NCI-H82 (cell line): Measurements from ENCODE around the gene TSPAN17.
A peak's percentile ranks its signal among the peaks of the same experiment; 100 is the strongest.

Experiments
- DNase-seq: peaks from one replicate; lab custom pipeline; 2025; lab: John Stamatoyannopoulos, UW

Gene TSPAN17

DNA sequence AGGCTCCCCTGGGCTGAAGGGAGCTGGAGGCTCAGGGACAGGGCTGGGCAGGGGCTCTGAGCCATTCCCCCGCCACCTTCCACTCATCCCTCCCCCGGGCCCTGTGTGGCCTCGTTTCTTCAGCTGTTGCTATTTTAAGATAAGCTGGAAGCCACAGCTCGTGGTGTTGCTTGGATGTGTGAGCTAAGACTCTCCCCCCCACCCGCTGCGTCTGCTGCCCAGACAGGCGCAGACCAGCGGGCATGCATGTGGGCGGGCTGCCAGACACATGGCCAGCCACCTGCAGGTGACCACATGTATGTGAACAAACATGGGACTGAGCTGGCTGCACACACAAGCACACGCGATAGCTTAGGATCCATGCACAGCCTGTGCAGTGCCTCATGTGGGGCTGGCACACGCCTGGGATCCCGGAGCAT lies 25.6 kb upstream of the TSPAN17 start:
- peak; percentile 38 for DNase-seq

DNA sequence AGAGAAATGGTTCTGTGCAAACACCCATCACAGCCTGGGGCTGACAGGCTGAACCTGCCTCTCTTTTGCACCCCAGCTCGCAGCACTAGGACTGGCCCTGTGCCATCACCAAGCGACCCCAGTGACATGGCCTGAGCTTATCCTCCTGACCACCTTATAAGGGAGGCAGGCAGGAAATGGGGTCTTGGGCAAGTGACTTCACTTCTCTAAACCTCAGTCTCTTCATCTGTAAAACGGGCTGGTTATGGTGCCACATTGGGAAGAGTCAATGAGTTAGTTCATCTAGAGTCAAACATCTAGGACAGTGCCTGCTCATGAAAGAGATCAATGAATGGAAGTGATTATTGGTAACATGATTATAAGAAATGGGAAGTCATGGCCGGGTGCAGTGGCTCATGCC lies 23.1 kb upstream of the TSPAN17 start:
- DNase-seq = no peak

DNA sequence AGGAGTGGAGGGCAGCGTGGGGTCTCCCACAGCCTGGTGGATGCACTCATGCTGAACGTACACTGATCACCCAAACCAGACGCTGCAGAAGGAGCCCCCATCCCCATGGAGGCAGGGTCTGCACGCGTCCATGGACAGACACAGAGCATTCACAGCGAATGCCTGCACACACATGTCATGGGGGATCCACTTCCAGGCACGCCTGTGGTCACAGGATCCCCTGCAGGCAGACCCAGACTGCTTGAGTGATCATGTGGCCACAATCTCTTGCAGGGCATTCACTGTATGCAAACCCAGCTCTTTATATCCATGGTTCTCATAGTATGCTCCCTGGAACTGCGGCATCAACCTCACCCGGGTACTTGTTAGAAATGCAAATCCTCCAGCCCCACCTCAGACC lies 22.3 kb upstream of the TSPAN17 start:
- DNase-seq = no peak

DNA sequence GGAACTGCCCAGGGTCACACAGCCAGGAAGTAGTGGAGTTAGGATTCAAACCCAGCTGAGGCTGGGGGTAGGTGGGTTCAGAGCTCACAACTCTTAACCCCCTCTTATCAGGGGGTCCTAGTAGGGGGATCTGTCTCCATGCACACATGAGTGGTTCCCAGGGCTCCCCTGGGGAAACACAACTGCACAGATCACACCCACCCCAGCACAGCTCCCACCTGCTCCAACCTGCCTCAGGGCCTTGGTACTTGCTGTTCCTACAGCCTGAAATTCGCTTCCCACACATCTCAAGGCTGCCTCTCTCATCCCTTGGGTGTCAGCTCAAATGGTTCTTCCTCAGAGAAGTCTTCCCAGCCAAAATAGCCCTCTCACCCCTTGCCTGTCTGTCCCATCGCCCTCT lies 21.8 kb upstream of the TSPAN17 start:
- no peak for DNase-seq

- no peak for DNase-seq
Measured at GRCh38 chr5:176625966-176626875, 21.1 kb upstream of the TSPAN17 start.

GRCh38 chr5:176626876-176627236 lies 20.4 kb upstream of the TSPAN17 start:
- no peak for DNase-seq

DNA sequence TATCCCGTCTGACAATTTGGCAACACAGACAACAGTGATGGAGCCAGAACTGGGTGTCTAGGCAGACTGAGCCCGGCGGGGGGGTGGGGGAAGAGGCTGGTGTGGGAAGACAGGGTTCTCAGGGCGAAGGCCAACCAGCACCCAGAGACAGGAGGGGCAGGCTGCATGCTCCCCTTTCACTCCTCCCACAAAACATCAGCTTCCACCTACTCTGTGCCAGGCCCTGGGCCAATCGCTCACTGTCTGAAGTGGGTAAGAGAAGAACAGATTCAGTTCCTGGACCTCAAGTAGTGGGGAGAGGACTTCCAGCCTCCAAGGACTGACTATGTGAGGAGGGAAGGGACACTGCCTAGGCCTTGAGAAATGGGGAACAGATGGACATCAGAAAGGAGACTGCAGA lies 19.7 kb upstream of the TSPAN17 start:
- DNase-seq = no peak

DNA sequence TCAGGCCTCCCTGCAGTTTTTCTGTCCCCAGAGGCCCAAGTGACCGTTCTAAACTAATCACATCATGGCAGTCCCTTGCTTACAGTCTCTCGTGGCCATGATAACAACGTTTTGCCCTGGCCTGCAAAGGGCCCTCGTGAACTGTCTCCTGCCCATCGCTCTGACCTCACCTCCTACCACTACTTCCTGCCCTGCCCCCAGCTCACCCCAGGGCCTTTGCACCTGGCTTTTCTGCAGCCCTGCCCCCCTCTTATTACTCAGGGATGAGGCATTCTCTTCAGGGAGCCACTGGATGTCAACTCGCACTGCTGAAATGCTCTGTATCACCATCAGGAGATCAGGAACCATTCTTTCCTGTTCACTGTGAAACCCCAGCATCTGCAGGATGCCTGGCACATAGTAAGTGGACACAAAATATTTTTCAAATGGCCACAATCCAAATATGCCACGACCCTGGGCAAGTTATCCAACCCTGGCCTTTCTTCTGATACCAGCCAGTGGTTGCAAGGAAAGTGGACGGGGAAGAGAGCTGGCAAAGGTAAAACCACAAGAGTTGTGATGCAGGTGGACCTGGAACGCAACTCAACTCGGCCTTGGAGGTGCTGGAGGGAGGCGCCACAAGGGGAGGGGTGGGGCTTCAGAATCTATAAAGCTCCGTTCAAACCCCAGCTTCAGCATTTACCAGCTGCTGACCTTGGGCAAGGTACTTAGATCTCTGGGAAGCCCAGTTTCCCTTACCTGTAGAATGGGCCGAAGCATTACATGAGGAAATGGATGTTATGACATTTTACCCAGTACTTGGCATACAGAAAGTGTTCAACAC lies 18.7 kb upstream of the TSPAN17 start:
- no peak for DNase-seq

GRCh38 chr5:176629317-176629852 lies 17.9 kb upstream of the TSPAN17 start:
- DNase-seq = no peak

DNA sequence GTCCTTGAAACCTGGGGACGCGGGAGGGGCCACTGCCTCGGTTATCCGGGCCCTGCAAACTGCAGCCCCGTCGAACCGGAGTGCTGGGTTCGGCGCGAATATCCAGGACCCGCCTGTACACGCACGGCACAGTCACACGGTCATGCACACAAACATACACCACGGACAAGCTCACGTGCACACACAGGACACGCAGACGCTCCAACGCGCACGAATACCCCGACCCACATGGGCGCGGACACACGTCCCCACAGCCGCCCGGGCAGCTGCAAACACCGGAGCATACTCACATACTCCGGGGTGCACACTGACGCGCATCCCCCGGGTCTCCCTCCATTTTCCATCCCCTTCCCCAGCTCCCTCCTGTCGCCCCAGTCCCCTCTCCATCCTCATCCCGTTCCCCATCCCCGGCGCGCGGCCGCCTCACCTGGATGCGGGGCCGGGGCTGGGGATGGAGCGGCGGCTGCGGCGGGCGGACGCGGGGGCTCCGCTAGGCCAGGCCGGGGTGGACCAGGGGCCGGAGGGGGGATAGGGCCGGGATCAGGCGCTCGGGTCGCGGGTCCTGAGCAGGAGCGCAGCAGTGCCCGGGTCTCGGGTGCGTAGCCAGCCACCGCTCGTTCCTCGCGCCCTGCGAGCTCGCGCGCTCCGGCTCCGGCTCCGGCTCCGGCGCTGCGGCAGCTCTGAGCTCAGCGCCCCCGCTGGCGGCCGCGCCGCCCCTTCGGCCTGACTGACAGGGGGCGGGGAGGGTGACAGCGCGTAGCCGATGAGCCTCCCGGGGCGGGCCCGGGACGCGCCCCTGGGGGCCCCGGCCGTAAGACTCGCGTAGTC lies 17.2 kb upstream of the TSPAN17 start, which contains the start of the genes EIF4E1B and SNCB:
Gene EIF4E1B, plus strand, starts transcription at position 823 of the 828 bp plus-strand sequence. CDS start 12,113 bp downstream, outside the sequence.
Gene SNCB, minus strand, starts transcription at position 682 of the 828 bp plus-strand sequence. CDS start 880 bp downstream, outside the sequence.
- peak; percentile 74 for DNase-seq

- no peak for DNase-seq
Measured at GRCh38 chr5:176630681-176631222, 16.5 kb upstream of the TSPAN17 start.

GRCh38 chr5:176631383-176632200 lies 15.7 kb upstream of the TSPAN17 start:
- DNase-seq = no peak

DNA sequence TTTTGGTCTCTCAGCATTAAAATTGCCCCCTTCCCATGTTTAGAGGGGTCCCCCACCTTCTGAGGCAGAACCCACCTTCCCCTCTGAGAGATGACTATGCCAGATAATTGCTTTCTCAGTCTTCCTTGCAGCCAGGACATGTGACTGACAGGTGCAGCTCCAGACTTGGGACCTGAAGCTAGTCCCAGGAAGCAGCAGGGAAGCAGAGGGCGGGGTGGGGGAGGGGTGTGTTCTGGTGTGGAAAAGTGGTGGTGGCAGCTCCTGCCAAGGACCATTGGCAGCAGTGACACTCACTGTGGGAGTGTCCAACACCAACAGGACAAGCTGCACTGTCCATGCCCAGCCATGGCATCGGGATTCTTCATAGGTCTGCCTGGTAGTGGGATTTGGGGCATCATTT lies 14.5 kb upstream of the TSPAN17 start:
- no peak for DNase-seq

GRCh38 chr5:176633598-176633997 lies 13.7 kb upstream of the TSPAN17 start:
- DNase-seq = peak; percentile 66

- DNase-seq = no peak
Measured at GRCh38 chr5:176636426-176636825, 10.9 kb upstream of the TSPAN17 start.

DNA sequence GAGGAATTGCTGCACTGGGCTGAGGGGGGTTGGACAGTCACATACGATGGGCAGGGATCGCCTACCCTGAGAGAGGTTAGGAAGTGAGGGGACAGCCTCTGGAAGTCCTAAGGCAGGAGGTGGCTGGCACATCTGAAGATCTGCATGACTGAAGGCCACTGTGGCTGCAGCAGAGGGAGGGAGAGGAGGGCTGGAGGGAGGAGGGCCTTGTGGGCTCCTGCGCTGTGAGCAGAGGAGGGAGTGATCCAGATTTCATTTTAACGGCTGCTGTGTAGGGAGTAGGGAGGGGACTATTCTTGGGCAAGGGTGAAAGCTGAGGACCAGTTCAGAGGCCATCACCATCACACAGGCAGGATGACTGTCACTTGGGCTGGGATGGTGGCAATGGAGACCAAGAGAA lies 9.7 kb upstream of the TSPAN17 start:
- no peak for DNase-seq

- no peak for DNase-seq
Measured at GRCh38 chr5:176638437-176638836, 8.8 kb upstream of the TSPAN17 start.

DNA sequence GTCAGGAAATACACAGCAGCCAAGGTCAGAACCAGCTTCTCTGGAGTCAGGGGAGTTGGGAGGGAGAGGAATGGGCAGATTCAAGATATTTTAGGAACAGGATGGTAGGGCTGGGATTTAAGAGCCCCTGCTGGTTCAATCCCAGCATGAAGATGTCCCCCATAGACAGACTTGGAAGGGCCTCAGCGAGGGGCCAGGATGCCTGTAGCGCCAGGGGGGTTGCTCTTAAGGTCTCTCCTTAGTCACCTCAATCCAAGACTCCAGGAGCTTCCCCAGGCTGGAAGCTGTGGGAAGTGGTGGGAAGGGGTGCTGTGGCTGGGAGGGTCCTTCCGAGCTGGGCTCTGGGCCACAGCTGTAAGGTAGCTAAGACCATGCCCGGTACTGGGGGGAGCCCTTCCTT lies 8.1 kb upstream of the TSPAN17 start:
- DNase-seq = no peak

GRCh38 chr5:176639981-176640380 lies 7.3 kb upstream of the TSPAN17 start:
- no peak for DNase-seq

DNA sequence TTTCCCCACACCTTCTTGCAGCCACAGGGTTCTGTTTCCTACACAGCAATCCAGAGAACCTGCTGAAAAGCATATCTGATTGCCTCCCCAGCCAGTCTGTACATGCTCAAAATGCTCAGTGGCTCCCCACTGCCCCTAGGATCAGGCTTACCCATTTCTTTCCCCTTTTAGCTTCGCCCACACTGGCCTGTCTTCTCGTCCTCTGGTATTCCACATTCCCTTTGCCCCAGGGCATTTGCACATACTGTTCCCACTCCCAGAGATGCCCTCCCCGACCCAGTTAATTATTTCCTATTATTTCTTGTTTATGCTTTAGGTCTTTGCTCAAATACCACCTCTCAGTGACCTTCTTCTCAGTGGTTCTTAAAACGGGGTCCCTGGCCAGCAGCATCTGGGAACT lies 6.7 kb upstream of the TSPAN17 start:
- no peak for DNase-seq
